GM23248 (cell line): Measurements from ENCODE around the gene CLRN2. TPM values are rescaled to one million over a fixed set of nuclear protein-coding genes. Genes with fewer than 3 reads are reported as not detected.

ENCODE experiments used
- DNase-seq: peaks from one replicate; pipeline ENCODE4 v3.0.0-alpha.2; 2015
- H2AFZ ChIP-seq: fragments of 200-600 bp; sonication (generic); 2 replicates; pipeline ENCODE4 v1.6.1; 2016; ENCODE audit warnings: antibody characterized with exemption
- H3F3A ChIP-seq: fragments of 200-600 bp; sonication (generic); 2 replicates; pipeline ENCODE4 v1.6.1; 2016; ENCODE audit warnings: mild to moderate bottlenecking, antibody characterized with exemption, mixed run types; ENCODE audit not compliant: insufficient read depth
- H3K27ac ChIP-seq: fragments of 200-600 bp; sonication (generic); 2 replicates; pipeline ENCODE4 v1.5.1; 2016; ENCODE audit warnings: mild to moderate bottlenecking
- H3K27me3 ChIP-seq: fragments of 200-600 bp; sonication (generic); replicated peaks from 2 replicates; pipeline ENCODE4 v1.6.1; 2016; ENCODE audit warnings: mild to moderate bottlenecking; ENCODE audit not compliant: insufficient read depth
- H3K36me3 ChIP-seq: fragments of 200-600 bp; sonication (generic); 2 replicates; pipeline ENCODE4 v1.6.1; 2016; ENCODE audit warnings: low read depth, mild to moderate bottlenecking
- H3K4me1 ChIP-seq: fragments of 200-600 bp; sonication (generic); 2 replicates; pipeline ENCODE4 v1.6.1; 2016; ENCODE audit warnings: mild to moderate bottlenecking; ENCODE audit not compliant: insufficient read depth
- H3K4me2 ChIP-seq: fragments of 200-600 bp; sonication (generic); one replicate; pipeline ENCODE4 v1.6.1; 2016; ENCODE audit warnings: mild to moderate bottlenecking; ENCODE audit not compliant: unreplicated experiment
- H3K4me3 ChIP-seq: fragments of 200-600 bp; sonication (generic); 2 replicates; pipeline ENCODE4 v1.5.1; 2016; ENCODE audit warnings: mild to moderate bottlenecking
- H3K79me2 ChIP-seq: fragments of 200-600 bp; sonication (generic); 2 replicates; pipeline ENCODE4 v1.6.1; 2016; ENCODE audit warnings: mild to moderate bottlenecking; ENCODE audit not compliant: insufficient read depth
- H3K9ac ChIP-seq: fragments of 200-600 bp; sonication (generic); 2 replicates; pipeline ENCODE4 v1.6.1; 2016; ENCODE audit warnings: mild to moderate bottlenecking
- H3K9me2 ChIP-seq: fragments of 200-600 bp; sonication (generic); 2 replicates; pipeline ENCODE4 v1.6.1; 2016; ENCODE audit warnings: mixed run types, mild to moderate bottlenecking, moderate library complexity; ENCODE audit not compliant: insufficient read depth
- H3K9me3 ChIP-seq: fragments of 200-600 bp; sonication (generic); one replicate; pipeline ENCODE4 v1.6.1; 2017; ENCODE audit warnings: low read depth
- H4K20me1 ChIP-seq: fragments of 200-600 bp; sonication (generic); 2 replicates; pipeline ENCODE4 v1.6.0; 2016; ENCODE audit not compliant: insufficient read depth
- EZH2 ChIP-seq: fragments of 200-600 bp; sonication (generic); IDR thresholded peaks from 2 replicates; pipeline ENCODE4 v1.6.1; 2018; ENCODE audit warnings: antibody characterized with exemption, mild to moderate bottlenecking; ENCODE audit not compliant: insufficient read depth, poor library complexity, severe bottlenecking
- EZH2phosphoT487 ChIP-seq: fragments of 200-600 bp; sonication (generic); IDR thresholded peaks from 2 replicates; pipeline ENCODE4 v1.6.1; 2018; ENCODE audit warnings: antibody characterized with exemption, moderate library complexity, mild to moderate bottlenecking, low read depth; ENCODE audit not compliant: insufficient read depth
- WGBS, 2 experiments: methylation state at CpG; one replicate each; pipeline ENCODE4 v1.1.6; 2015 to 2017; ENCODE audit warnings: low lambda C conversion rate in 2 of 2, low coverage in 1 of 2; ENCODE audit errors: missing lambda C conversion rate in 2 of 2; 5-methylcytosine and 5-hydroxymethylcytosine counted together
- in situ Hi-C: fragments of 300-500 bp; cut with MboI; formaldehyde crosslinking; loops from 2 replicates; pipeline ENCODE4 v1.15.0; 2020
- polyA plus RNA-seq: library from polyadenylated mRNA; unstranded; fragments of >200 nt; fragmentation: Nextera tagmentation; extraction: Ambion mirVana; gene quantifications from 2 replicates; pipeline ENCODE4 v1.2.1, GENCODE V29; 2016
- total RNA-seq: library from RNA; depleted of rRNA; stranded (reverse); fragments of >200 nt; shearing (Covaris generic); gene quantifications from 2 replicates; pipeline ENCODE4 v1.2.3, GENCODE V29; 2014

CLRN2 gene
- total and polyA plus RNA-seq, 2 experiments from 2014 or later = not detected

DNA sequence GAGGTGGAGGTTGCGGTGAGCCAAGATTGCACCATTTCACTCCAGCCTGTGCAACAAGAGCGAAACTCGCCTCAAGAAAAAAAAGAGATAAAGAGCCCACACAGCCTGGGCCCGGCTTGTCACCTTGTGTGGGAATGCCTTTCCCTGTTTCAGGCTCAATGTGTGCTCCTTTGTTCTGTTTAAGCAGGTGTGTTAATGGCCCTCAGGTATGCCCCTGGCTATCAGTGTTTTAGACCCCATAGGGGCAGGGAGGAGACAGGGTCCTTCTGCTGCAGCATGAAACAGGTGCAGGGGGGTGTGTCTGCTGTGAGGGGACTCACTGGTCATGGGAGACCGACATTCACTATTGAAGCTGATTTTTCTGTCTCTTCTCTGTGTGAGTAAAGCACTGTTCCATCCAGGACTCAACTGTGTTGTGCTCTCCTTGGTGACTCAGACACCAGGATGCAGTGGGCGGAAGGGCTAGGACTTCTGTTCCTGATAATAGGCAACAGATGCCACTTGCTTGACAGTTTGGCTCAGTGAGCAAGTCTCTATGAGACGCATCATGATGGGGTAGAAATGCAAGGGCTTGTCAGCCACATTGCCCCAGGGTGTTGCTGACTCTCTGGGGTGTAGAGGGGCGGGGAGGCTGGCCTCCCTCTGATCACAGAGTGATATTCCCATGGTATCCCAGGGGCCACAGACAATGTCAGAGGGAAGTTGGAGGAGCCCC, 46.4 kb downstream of the CLRN2 start:
- DNase-seq = peak; percentile 97
- TF ChIP-seq EZH2 = no peak
- no peak for TF ChIP-seq EZH2phosphoT487
- in situ Hi-C loops = loop anchor here (25.0 kb wide), 2 partner anchors 251 to 1026 kb away; partner anchors contain the start of genes DCAF16 and NCAPG

DNA sequence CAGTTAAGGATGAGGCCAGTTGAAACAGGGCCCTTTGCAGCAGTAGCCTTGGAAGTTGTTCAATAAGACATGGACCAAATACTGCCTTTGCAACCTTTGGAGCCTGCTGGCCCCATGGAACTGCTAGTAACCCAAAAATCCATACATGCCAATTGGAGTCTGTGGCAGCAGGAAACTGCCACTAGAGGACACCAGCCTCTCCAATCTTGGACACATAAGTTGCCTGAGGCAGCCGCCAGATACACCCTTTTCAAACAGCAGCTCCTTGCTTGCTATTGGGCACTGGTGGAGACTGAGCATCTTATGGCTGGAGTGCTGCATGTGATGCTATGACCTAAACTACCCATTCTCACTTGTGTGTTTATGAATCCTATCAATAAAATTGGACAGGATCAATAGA, 47.2 kb downstream of the CLRN2 start:
- H3K27me3 ChIP-seq = no peaks in the 10 kb centered on the region
- H3K4me2 ChIP-seq = peak overlapping the region; percentile 16
- in situ Hi-C loops = loop anchor here (25.0 kb wide), 2 partner anchors 250 to 1025 kb away; partner anchors contain the start of genes DCAF16 and NCAPG
- H3K9me2 ChIP-seq = no peaks in the 10 kb centered on the region
- peak; percentile 12 for DNase-seq
- WGBS, 2 experiments = 85 to 100% methylated on average over 1 of the region's 1 CpG
- H2AFZ ChIP-seq = no peak overlapping the region
- H3K9me3 ChIP-seq = no peaks in the 10 kb centered on the region
- H3F3A ChIP-seq = peaks cover 3% of the 10 kb centered on the region
- no peak for TF ChIP-seq EZH2
- TF ChIP-seq EZH2phosphoT487 = no peak
- H3K4me3 ChIP-seq = no peak overlapping the region
- no peaks in the 10 kb centered on the region for H4K20me1 ChIP-seq
- H3K9ac ChIP-seq = no peak overlapping the region
- no peaks in the 10 kb centered on the region for H3K79me2 ChIP-seq
- peaks cover 14% of the 10 kb centered on the region for H3K4me1 ChIP-seq
- H3K27ac ChIP-seq = no peak overlapping the region
- no peaks in the 10 kb centered on the region for H3K36me3 ChIP-seq

More for the DNA sequence above, 46.4 kb downstream of the CLRN2 start:
- Histone ChIP-seq H3K36me3 (no peaks in the 10 kb centered on the region), H3K27ac (peak overlapping the region; percentile 40), H3K4me1 (peaks cover 9% of the 10 kb centered on the region), H3K4me2 (peak overlapping the region; percentile 21), H3K27me3 (no peaks in the 10 kb centered on the region), H3F3A (no peaks in the 10 kb centered on the region; the same call in none of the 2 replicates), H3K79me2 (no peaks in the 10 kb centered on the region), H3K9me3 (no peaks in the 10 kb centered on the region), H3K9ac (no peak overlapping the region), H2AFZ (no peak overlapping the region), H3K4me3 (no peak overlapping the region), H3K9me2 (no peaks in the 10 kb centered on the region), H4K20me1 (no peaks in the 10 kb centered on the region)
- 47 to 49% methylated on average over 8 of the region's 8 CpGs for WGBS, 2 experiments

DNA sequence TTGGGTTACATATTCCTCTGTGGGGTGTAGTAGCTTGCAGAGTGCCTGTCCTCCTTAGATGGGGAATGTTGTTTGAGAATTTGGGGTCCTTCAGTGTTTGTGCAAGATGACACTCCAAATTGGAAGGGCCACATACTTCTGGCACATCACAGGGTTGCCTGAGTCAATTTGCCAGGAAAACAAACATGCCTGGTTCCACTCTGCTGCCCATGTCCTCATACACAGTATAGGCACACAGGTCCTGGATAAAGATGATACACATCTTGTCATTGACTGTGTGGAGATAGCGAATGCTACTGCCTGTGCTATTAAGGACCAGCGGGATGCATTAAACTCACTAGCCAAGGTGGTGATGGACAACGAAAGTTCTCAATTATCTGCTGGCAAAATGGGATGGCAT, 50.9 kb downstream of the CLRN2 start:
- Histone ChIP-seq H3K27ac (no peak overlapping the region), H3K79me2 (no peaks in the 10 kb centered on the region), H3K4me3 (no peak overlapping the region), H3K9me3 (no peaks in the 10 kb centered on the region), H4K20me1 (no peaks in the 10 kb centered on the region), H3F3A (peaks cover 7% of the 10 kb centered on the region), H3K27me3 (no peaks in the 10 kb centered on the region), H3K4me1 (peaks cover 18% of the 10 kb centered on the region), H3K4me2 (no peak overlapping the region), H2AFZ (no peak overlapping the region), H3K9ac (no peak overlapping the region), H3K9me2 (no peaks in the 10 kb centered on the region), H3K36me3 (no peaks in the 10 kb centered on the region)
- in situ Hi-C loops = loop anchor here (25.0 kb wide), 2 partner anchors 246 to 1021 kb away; partner anchors contain the start of genes DCAF16 and NCAPG
- no peak for DNase-seq
- no peak for TF ChIP-seq EZH2phosphoT487
- no peak for TF ChIP-seq EZH2
- WGBS, 2 experiments = 82 to 87% methylated on average over 3 of the region's 3 CpGs

DNA sequence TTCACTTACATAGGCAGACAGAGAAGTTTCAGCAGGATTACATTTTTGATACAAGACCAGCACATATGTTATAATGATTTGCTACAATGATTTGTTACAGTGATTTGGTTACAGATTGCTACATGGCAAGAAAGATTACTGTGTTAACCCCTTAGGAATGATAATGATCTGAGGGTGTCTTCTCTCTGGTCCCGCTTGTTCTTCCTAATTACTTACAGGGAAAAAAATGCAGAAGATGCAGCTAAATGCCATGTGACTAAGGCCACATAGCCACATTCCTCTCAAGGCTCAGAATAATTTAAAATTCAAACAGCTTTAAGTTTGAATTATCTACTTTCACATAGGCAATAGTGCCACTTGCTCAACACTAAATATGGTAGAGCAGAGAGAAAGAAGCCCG, 52.3 kb downstream of the CLRN2 start:
- WGBS, 2 experiments = 25 to 41% methylated on average over 2 of the region's 2 CpGs
- H3K27me3 ChIP-seq = no peaks in the 10 kb centered on the region
- no peak overlapping the region for H3K9ac ChIP-seq
- H3F3A ChIP-seq = peaks cover 7% of the 10 kb centered on the region; the same call in 1 of the 2 replicates
- H2AFZ ChIP-seq = peak overlapping the region; percentile 66
- DNase-seq = peak; percentile 35
- H3K4me3 ChIP-seq = 0 out of 2 replicates have a peak overlapping the region, but pooled peaks have one; percentile 28
- no peaks in the 10 kb centered on the region for H3K79me2 ChIP-seq
- H3K36me3 ChIP-seq = no peaks in the 10 kb centered on the region
- no peaks in the 10 kb centered on the region for H4K20me1 ChIP-seq
- H3K4me2 ChIP-seq = peak overlapping the region; percentile 62
- no peaks in the 10 kb centered on the region for H3K9me3 ChIP-seq
- no peaks in the 10 kb centered on the region for H3K9me2 ChIP-seq
- H3K4me1 ChIP-seq = peaks cover 9% of the 10 kb centered on the region; the same call in 1 of the 2 replicates
- peak overlapping the region; percentile 22; the same call in 1 of the 2 replicates for H3K27ac ChIP-seq
- TF ChIP-seq EZH2phosphoT487 = no peak
- TF ChIP-seq EZH2 = no peak
- in situ Hi-C loops = loop anchor here (25.0 kb wide), 2 partner anchors 245 to 1020 kb away; partner anchors contain the start of genes DCAF16 and NCAPG
